Measurements from ENCODE around the gene TBL3. TPM values are rescaled to one million over a fixed set of nuclear protein-coding genes. Genes with fewer than 3 reads are reported as not detected.

TBL3 gene
- total and polyA plus RNA-seq, 7 donors: 31.5 to 78.0 (median 41.8) TPM

GRCh38 chr16:2019518-2019920 is 47.7 kb downstream of the TBL3 start, which contains the start of gene NPW:
Gene NPW, plus strand, starts transcription at chr16:2019785.
- Histone ChIP-seq H3K4me3 (peak within 1 kb of the TSS; percentile 43), H3K36me3 (ENCODE audit: insufficient read depth in 1 of 2, low read depth in 1 of 2) (no peaks in the 10 kb centered on the region), H3K27ac (no peak within 1 kb of the TSS), H3K27me3 (ENCODE audit: insufficient read depth in 3 of 3, low read length in 2 of 3) (peaks cover 0 to 27% (median 18%) of the 10 kb centered on the region in 3 donors), H3K9me3 (no peaks in the 10 kb centered on the region), H3K4me1 (peaks cover 3% of the 10 kb centered on the region)
- intact Hi-C loops (cut with DNase I): no loop called here
- ATAC-seq (no peak), DNase-seq (no peak)
- TF ChIP-seq, protein P1, sequence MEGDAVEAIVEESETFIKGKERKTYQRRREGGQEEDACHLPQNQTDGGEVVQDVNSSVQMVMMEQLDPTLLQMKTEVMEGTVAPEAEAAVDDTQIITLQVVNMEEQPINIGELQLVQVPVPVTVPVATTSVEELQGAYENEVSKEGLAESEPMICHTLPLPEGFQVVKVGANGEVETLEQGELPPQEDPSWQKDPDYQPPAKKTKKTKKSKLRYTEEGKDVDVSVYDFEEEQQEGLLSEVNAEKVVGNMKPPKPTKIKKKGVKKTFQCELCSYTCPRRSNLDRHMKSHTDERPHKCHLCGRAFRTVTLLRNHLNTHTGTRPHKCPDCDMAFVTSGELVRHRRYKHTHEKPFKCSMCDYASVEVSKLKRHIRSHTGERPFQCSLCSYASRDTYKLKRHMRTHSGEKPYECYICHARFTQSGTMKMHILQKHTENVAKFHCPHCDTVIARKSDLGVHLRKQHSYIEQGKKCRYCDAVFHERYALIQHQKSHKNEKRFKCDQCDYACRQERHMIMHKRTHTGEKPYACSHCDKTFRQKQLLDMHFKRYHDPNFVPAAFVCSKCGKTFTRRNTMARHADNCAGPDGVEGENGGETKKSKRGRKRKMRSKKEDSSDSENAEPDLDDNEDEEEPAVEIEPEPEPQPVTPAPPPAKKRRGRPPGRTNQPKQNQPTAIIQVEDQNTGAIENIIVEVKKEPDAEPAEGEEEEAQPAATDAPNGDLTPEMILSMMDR (IDR thresholded peaks at IDR 0.05): no peak
- 3 to 6% (median 5%) methylated on average over 13 to 33 of the region's 33 CpGs for WGBS, 3 donors

GRCh38 chr16:2019921-2020831 is 48.3 kb downstream of the TBL3 start:
- Histone ChIP-seq H3K27ac (no peak overlapping the region), H3K9me3 (no peaks in the 10 kb centered on the region), H3K4me3 (peak overlapping the region; percentile 43), H3K27me3 (ENCODE audit: insufficient read depth in 3 of 3, low read length in 2 of 3) (peaks cover 0 to 27% (median 18%) of the 10 kb centered on the region in 3 donors), H3K36me3 (ENCODE audit: insufficient read depth in 1 of 2, low read depth in 1 of 2) (no peaks in the 10 kb centered on the region), H3K4me1 (peaks cover 3% of the 10 kb centered on the region)
- ATAC-seq (no peak), DNase-seq (no peak)
- intact Hi-C loops (cut with DNase I): loop anchor here in 1 of 2 donors (5.0 kb wide), 1 partner anchor 132 kb away; no protein-coding TSS in a partner anchor
- TF ChIP-seq, protein P1 (IDR thresholded peaks at IDR 0.05): no peak
- 2 to 4% (median 3%) methylated on average over 53 to 96 of the region's 96 CpGs for WGBS, 3 donors

- H3K9me3 ChIP-seq: no peaks in the 10 kb centered on the region
- peaks cover 0 to 27% (median 18%) of the 10 kb centered on the region in 3 donors for H3K27me3 ChIP-seq (ENCODE audit: insufficient read depth in 3 of 3, low read length in 2 of 3)
- H3K27ac ChIP-seq: no peak overlapping the region
- intact Hi-C loops (cut with DNase I): loop anchor here (2.0 to 5.0 kb wide), 2 partner anchors 118 to 130 kb away; no protein-coding TSS in a partner anchor
- peak overlapping the region; percentile 46 for H3K4me3 ChIP-seq
- TF ChIP-seq, protein P1 (IDR thresholded peaks at IDR 0.05): no peak
- DNase-seq: no peak
- H3K4me1 ChIP-seq: peaks cover 19% of the 10 kb centered on the region
- WGBS, 3 donors: 1 to 3% (median 2%) methylated on average over 13 to 14 of the region's 14 CpGs
- ATAC-seq: peak; percentile 4 to 11 (median 8)
- H3K36me3 ChIP-seq (ENCODE audit: insufficient read depth in 1 of 2, low read depth in 1 of 2): no peaks in the 10 kb centered on the region
Measured at GRCh38 chr16:2022723-2023091, 50.9 kb downstream of the TBL3 start.

DNA sequence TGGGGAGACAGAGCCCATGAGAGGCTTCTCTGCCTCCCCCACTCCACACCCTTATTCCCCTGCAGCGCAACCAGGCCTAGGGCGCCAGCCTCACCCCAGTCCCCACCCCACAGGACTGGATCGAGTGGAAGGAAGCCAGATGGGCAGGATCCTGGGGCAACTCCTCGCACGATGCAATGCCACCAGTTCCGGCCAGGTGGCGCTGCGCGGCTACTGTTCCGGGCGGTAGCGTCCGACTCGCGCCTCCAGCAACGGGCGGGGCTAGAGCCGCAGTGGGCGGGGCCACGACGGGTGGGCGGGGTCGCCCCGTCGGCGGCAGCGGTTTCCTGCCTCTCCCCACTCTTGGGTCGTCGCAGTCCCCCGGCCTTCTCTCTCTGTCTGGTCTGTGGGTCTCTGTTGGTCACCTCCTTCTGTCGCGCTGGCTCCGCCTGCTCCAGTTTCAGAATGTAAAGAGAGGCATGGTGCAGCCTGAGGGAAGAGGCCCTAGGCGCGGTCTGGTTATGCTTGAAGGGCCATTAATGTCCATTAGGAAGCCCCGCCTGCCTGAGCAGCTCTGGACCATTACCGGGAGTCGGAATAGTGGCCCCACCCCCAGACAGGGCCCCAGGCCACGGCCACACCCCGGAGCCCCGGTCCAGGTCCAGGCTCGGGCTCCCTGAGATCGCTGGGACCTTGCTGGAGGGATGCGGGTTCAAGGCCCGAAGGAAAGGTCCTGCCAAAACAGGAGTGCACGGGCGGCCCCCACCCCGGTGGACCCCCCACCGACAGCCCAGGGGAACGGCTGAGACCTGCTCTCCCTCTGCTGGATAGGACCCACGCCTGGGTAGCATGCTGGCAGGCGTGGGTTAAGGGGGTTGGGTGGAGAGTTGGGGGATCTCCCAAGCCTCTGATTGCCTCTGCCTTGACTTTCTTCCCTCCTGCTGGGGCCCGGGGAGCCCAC is 51.5 kb downstream of the TBL3 start:
- intact Hi-C loops (cut with DNase I): loop anchor here (2.0 to 5.0 kb wide), 2 partner anchors 117 to 129 kb away; no protein-coding TSS in a partner anchor
- DNase-seq: peak; percentile 93 to 96
- Histone ChIP-seq H3K4me3 (peak overlapping the region; percentile 46), H3K36me3 (ENCODE audit: insufficient read depth in 1 of 2, low read depth in 1 of 2) (no peaks in the 10 kb centered on the region), H3K4me1 (peaks cover 24% of the 10 kb centered on the region), H3K9me3 (no peaks in the 10 kb centered on the region), H3K27me3 (ENCODE audit: insufficient read depth in 3 of 3, low read length in 2 of 3) (peaks cover 0 to 27% (median 16%) of the 10 kb centered on the region in 3 donors), H3K27ac (peak overlapping the region; percentile 52)
- peak; percentile 88 to 94 (median 92) for ATAC-seq
- TF ChIP-seq, protein P1 (IDR thresholded peaks at IDR 0.05): peak; percentile 96
- WGBS, 3 donors: 13 to 18% (median 14%) methylated on average over 46 to 53 of the region's 53 CpGs
